ENCODE data around the gene ZNF423.

DNA sequence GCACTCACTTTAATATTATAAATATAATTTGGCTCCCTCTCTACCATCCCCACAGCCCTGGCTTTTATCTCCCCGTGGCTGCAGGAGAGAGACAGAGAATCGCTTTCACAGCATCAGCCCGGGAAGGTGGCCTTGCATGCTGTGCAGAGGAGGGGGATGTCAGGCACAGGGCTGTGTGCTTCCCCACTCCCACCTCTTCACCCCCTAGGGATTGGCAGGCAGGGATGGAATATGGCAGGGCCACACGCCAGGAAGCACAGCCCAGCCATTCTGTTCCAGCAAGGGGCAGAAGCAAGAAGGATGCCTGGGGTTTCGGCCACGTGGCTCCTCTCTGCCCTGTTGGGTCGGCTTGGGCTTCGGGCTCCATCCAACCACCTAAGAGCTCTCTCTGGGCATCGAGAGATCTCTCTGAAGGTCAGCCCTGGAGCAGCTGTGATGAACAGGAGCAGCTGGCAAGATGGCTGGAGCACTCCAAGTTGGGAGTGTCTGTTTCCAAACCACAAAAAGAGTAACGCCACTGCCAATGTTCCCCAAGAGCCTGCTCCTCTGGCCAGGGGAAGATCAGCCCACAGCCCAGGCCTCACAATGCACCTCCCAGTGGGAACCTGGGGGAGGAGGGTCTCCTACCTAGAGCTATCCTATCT, 259.1 kb downstream of the ZNF423 start:
- TF ChIP-seq, protein P1, sequence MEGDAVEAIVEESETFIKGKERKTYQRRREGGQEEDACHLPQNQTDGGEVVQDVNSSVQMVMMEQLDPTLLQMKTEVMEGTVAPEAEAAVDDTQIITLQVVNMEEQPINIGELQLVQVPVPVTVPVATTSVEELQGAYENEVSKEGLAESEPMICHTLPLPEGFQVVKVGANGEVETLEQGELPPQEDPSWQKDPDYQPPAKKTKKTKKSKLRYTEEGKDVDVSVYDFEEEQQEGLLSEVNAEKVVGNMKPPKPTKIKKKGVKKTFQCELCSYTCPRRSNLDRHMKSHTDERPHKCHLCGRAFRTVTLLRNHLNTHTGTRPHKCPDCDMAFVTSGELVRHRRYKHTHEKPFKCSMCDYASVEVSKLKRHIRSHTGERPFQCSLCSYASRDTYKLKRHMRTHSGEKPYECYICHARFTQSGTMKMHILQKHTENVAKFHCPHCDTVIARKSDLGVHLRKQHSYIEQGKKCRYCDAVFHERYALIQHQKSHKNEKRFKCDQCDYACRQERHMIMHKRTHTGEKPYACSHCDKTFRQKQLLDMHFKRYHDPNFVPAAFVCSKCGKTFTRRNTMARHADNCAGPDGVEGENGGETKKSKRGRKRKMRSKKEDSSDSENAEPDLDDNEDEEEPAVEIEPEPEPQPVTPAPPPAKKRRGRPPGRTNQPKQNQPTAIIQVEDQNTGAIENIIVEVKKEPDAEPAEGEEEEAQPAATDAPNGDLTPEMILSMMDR (IDR thresholded peaks at IDR 0.05) = no peak
- no peak for TF ChIP-seq SIN3A (IDR thresholded peaks at IDR 0.05; ENCODE audit: borderline replicate concordance, insufficient read depth, low read depth, low read length)
- TF ChIP-seq, protein P2, sequence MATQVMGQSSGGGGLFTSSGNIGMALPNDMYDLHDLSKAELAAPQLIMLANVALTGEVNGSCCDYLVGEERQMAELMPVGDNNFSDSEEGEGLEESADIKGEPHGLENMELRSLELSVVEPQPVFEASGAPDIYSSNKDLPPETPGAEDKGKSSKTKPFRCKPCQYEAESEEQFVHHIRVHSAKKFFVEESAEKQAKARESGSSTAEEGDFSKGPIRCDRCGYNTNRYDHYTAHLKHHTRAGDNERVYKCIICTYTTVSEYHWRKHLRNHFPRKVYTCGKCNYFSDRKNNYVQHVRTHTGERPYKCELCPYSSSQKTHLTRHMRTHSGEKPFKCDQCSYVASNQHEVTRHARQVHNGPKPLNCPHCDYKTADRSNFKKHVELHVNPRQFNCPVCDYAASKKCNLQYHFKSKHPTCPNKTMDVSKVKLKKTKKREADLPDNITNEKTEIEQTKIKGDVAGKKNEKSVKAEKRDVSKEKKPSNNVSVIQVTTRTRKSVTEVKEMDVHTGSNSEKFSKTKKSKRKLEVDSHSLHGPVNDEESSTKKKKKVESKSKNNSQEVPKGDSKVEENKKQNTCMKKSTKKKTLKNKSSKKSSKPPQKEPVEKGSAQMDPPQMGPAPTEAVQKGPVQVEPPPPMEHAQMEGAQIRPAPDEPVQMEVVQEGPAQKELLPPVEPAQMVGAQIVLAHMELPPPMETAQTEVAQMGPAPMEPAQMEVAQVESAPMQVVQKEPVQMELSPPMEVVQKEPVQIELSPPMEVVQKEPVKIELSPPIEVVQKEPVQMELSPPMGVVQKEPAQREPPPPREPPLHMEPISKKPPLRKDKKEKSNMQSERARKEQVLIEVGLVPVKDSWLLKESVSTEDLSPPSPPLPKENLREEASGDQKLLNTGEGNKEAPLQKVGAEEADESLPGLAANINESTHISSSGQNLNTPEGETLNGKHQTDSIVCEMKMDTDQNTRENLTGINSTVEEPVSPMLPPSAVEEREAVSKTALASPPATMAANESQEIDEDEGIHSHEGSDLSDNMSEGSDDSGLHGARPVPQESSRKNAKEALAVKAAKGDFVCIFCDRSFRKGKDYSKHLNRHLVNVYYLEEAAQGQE (IDR thresholded peaks at IDR 0.05; ENCODE audit: insufficient read depth in 1 of 2, low read depth in 2 of 2, low read length in 1 of 2) = no peak
